WTC11 (cell line): ENCODE measurements around the gene RNF19B. TPM values are rescaled to one million over a fixed set of nuclear protein-coding genes. Genes with fewer than 3 reads are reported as not detected.
A peak's percentile ranks its signal among the peaks of the same experiment; 100 is the strongest.

Experiments
- ATAC-seq: fragments of 200-7000 bp; cut with Tn5 transposase; 2 replicates; pipeline ENCODE4 v1.10.0; 2021; ENCODE audit warnings: mild to moderate bottlenecking, moderate library complexity
- CTCF ChIA-PET: fragments of 300-600 bp; sonication (Branson Sonifier 250); formaldehyde crosslinking; loops from one replicate; lab custom pipeline; 2021; ENCODE audit warnings: antibody characterized with exemption; lab: Charles Lee
- POLR2A ChIA-PET: fragments of 350-600 bp; sonication (Branson Sonifier 250); formaldehyde crosslinking; loops from one replicate; lab custom pipeline; 2021; ENCODE audit warnings: antibody characterized with exemption; lab: Charles Lee
- DNase-seq: peaks from one replicate; pipeline ENCODE4 v3.0.0; 2021; ENCODE audit warnings: low spot score
- H3K27ac Mint-ChIP-seq: 2 replicates; pipeline ENCODE4 v1.8.0; 2021; ENCODE audit warnings: mixed read lengths
- H3K27me3 Mint-ChIP-seq: 2 replicates; pipeline ENCODE4 v1.8.0; 2021; ENCODE audit warnings: low read depth, mild to moderate bottlenecking, moderate library complexity, mixed read lengths
- H3K36me3 Mint-ChIP-seq: 2 replicates; pipeline ENCODE4 v1.8.0; 2021; ENCODE audit warnings: mixed read lengths
- H3K4me1 Mint-ChIP-seq: 2 replicates; pipeline ENCODE4 v1.8.0; 2022; ENCODE audit warnings: mixed read lengths
- H3K4me3 Mint-ChIP-seq: 2 replicates; pipeline ENCODE4 v1.8.0; 2021; ENCODE audit warnings: mild to moderate bottlenecking, moderate library complexity, mixed read lengths
- H3K9me3 Mint-ChIP-seq: 2 replicates; pipeline ENCODE4 v1.8.0; 2021; ENCODE audit warnings: mixed read lengths
- ATF1 ChIP-seq: sonication (generic); formaldehyde crosslinking; IDR thresholded peaks from 2 replicates; pipeline ENCODE4 v1.8.1; 2023; ENCODE audit warnings: mild to moderate bottlenecking, moderate library complexity, missing genetic modification reagents
- CBFB ChIP-seq: sonication (generic); formaldehyde crosslinking; IDR thresholded peaks from 2 replicates; pipeline ENCODE4 v1.8.1; 2022; ENCODE audit warnings: mild to moderate bottlenecking, low read depth, missing genetic modification reagents
- CTCF ChIP-seq: fragments of 200-600 bp; IDR thresholded peaks from 2 replicates; pipeline ENCODE4 v1.8.0; 2022; ENCODE audit warnings: antibody characterized with exemption
- ESRRA ChIP-seq: sonication (generic); formaldehyde crosslinking; IDR thresholded peaks from 2 replicates; pipeline ENCODE4 v1.8.1; 2022; ENCODE audit warnings: mild to moderate bottlenecking, missing genetic modification reagents, borderline replicate concordance
- FOXP4 ChIP-seq: sonication (generic); formaldehyde crosslinking; IDR thresholded peaks from 2 replicates; pipeline ENCODE4 v1.8.0; 2022; ENCODE audit warnings: mild to moderate bottlenecking, missing genetic modification reagents
- NFATC4 ChIP-seq: fragments of 250-450 bp; sonication (Bioruptor Pico); IDR thresholded peaks from 2 replicates; pipeline ENCODE4 v1.9.0; 2021; ENCODE audit warnings: mild to moderate bottlenecking
- NR1H2 ChIP-seq: sonication (generic); formaldehyde crosslinking; IDR thresholded peaks from 2 replicates; pipeline ENCODE4 v1.9.0; 2021; ENCODE audit warnings: mild to moderate bottlenecking, moderate library complexity, missing genetic modification reagents
- SP1 ChIP-seq: sonication (generic); formaldehyde crosslinking; conservative IDR thresholded peaks from 2 replicates; pipeline ENCODE4 v1.8.1; 2022; ENCODE audit warnings: missing genetic modification reagents
- ZNF121 ChIP-seq: sonication (generic); formaldehyde crosslinking; IDR thresholded peaks from 2 replicates; pipeline ENCODE4 v1.8.0; 2023; ENCODE audit warnings: missing genetic modification reagents
- total RNA-seq: library from RNA; stranded (reverse); gene quantifications from 3 replicates; pipeline ENCODE4 v1.2.3, GENCODE V29; 2021
- TF ChIP-seq, protein P1 (sequence below): sonication (generic); formaldehyde crosslinking; conservative IDR thresholded peaks from 2 replicates; pipeline ENCODE4 v1.8.1; 2023; ENCODE audit warnings: mild to moderate bottlenecking, low read depth, missing genetic modification reagents, moderate library complexity
- TF ChIP-seq, protein P2 (sequence below): sonication (generic); formaldehyde crosslinking; IDR thresholded peaks from 2 replicates; pipeline ENCODE4 v1.8.0; 2022; ENCODE audit warnings: missing genetic modification reagents
- TF ChIP-seq, protein P3 (sequence below): sonication (generic); formaldehyde crosslinking; IDR thresholded peaks from 2 replicates; pipeline ENCODE4 v1.8.0; 2023; ENCODE audit warnings: missing genetic modification reagents
- TF ChIP-seq, protein P4 (sequence below): fragments of 250-450 bp; sonication (Bioruptor Pico); conservative IDR thresholded peaks from 2 replicates; pipeline ENCODE4 v1.9.0; 2021; ENCODE audit warnings: mild to moderate bottlenecking

The RNF19B gene
- total RNA-seq, 1 experiment from 2014 or later, result 21.9 TPM

DNA sequence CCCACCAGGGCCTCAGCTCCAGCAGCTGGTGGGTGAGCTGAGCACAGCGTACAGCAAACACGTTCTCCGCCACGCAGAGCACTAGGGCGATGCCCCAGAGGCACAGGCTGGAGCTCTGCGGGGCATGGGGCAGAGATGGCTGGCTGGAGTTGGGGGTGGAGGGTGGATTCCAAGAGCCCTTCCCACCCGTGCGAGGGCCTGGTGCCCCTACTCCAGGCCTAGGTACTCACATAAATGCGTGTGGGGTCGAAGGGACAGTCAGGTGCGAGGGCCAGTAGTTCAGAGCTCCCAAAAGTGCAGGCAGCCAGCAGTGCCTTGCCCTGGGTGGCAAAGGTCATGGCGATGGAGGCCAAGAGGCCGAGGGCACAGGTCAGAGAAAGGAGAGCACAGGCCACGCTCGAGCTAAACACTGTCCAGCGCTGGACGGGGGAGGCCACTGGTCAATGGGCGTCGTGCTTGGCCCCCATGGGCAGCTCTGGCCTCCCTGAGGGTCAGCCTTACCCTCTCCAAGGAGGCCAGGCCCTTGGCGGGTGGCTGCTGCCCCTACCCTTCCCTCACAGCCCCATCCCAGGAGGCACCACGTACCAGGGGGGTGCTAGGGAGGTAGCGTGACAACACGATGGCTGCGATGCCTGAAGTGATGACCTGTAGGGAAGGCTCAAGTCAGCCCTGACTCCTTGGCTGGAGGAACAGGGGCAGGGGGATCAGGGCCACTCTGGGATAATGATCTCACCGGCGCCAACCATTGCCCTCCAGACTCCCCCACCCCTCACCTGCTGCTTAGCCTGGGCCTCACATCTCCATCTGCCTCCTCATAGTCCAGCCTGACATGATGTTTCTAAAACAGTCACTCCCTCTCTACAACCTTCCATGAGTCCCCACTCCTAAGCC, 69.0 kb downstream of the RNF19B start:
- ChIA-PET CTCF (interaction anchor here (1.6 to 7.4 kb wide), 4 partner anchors 9 to 24 kb away, joined by 7 to 80 read pairs (median 20); partner anchors contain the start of gene FNDC5), POLR2A (no interaction called here)
- Mint-ChIP-seq H3K9me3 (peaks cover 7% of the 10 kb centered on the region), H3K27me3 (peaks cover 55% of the 10 kb centered on the region), H3K4me3 (no peak overlapping the region), H3K4me1 (peaks cover 13% of the 10 kb centered on the region), H3K36me3 (no peaks in the 10 kb centered on the region), H3K27ac (peak overlapping the region; percentile 30)
- no peak for TF ChIP-seq SP1 (CRISPR knock-in tag)
- TF ChIP-seq, protein P1, sequence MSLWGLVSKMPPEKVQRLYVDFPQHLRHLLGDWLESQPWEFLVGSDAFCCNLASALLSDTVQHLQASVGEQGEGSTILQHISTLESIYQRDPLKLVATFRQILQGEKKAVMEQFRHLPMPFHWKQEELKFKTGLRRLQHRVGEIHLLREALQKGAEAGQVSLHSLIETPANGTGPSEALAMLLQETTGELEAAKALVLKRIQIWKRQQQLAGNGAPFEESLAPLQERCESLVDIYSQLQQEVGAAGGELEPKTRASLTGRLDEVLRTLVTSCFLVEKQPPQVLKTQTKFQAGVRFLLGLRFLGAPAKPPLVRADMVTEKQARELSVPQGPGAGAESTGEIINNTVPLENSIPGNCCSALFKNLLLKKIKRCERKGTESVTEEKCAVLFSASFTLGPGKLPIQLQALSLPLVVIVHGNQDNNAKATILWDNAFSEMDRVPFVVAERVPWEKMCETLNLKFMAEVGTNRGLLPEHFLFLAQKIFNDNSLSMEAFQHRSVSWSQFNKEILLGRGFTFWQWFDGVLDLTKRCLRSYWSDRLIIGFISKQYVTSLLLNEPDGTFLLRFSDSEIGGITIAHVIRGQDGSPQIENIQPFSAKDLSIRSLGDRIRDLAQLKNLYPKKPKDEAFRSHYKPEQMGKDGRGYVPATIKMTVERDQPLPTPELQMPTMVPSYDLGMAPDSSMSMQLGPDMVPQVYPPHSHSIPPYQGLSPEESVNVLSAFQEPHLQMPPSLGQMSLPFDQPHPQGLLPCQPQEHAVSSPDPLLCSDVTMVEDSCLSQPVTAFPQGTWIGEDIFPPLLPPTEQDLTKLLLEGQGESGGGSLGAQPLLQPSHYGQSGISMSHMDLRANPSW (CRISPR knock-in tag), result no peak
- TF ChIP-seq CBFB (CRISPR knock-in tag), result no peak
- TF ChIP-seq NFATC4 (CRISPR knock-in tag), result no peak
- TF ChIP-seq NR1H2 (CRISPR knock-in tag), result no peak
- no peak for TF ChIP-seq ATF1
- no peak for DNase-seq
- ATAC-seq, result no peak

DNA sequence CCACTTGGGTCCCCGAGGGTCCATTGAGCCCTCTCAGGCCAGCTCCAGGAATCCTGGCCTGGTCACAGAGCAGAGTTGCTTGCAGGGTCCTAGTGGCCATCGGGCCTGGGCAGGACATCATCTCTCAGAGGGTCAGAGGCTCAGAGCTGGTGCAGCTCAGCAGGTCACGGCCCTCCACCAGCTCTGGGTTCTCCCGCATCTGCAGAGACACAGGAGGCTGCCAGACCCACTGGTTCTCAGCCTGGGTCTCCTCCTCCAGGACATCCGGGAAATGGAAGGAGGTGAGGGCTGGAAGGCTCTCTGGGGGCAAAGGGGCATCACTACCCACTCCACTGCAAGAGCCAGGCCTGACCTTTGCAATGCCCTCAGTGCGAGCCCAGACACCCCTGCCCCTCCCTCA, 69.9 kb downstream of the RNF19B start:
- ChIA-PET CTCF (interaction anchor here (0.8 to 7.4 kb wide), 8 partner anchors 8 to 192 kb away, joined by 3 to 80 read pairs (median 8); partner anchors contain the start of gene FNDC5), POLR2A (interaction anchor here (0.9 kb wide), 2 partner anchors 12 to 188 kb away, joined by 3 to 4 read pairs; no protein-coding TSS in a partner anchor)
- Mint-ChIP-seq H3K27ac (no peak overlapping the region), H3K4me3 (no peak overlapping the region), H3K4me1 (peaks cover 11% of the 10 kb centered on the region), H3K27me3 (peaks cover 55% of the 10 kb centered on the region), H3K36me3 (no peaks in the 10 kb centered on the region), H3K9me3 (peaks cover 7% of the 10 kb centered on the region)
- ATAC-seq (no peak), DNase-seq (no peak)
- TF ChIP-seq, protein P2, sequence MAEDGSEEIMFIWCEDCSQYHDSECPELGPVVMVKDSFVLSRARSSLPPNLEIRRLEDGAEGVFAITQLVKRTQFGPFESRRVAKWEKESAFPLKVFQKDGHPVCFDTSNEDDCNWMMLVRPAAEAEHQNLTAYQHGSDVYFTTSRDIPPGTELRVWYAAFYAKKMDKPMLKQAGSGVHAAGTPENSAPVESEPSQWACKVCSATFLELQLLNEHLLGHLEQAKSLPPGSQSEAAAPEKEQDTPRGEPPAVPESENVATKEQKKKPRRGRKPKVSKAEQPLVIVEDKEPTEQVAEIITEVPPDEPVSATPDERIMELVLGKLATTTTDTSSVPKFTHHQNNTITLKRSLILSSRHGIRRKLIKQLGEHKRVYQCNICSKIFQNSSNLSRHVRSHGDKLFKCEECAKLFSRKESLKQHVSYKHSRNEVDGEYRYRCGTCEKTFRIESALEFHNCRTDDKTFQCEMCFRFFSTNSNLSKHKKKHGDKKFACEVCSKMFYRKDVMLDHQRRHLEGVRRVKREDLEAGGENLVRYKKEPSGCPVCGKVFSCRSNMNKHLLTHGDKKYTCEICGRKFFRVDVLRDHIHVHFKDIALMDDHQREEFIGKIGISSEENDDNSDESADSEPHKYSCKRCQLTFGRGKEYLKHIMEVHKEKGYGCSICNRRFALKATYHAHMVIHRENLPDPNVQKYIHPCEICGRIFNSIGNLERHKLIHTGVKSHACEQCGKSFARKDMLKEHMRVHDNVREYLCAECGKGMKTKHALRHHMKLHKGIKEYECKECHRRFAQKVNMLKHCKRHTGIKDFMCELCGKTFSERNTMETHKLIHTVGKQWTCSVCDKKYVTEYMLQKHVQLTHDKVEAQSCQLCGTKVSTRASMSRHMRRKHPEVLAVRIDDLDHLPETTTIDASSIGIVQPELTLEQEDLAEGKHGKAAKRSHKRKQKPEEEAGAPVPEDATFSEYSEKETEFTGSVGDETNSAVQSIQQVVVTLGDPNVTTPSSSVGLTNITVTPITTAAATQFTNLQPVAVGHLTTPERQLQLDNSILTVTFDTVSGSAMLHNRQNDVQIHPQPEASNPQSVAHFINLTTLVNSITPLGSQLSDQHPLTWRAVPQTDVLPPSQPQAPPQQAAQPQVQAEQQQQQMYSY (CRISPR knock-in tag), result peak; percentile 28; the same call in 1 of the 2 replicates
- TF ChIP-seq, protein P3, sequence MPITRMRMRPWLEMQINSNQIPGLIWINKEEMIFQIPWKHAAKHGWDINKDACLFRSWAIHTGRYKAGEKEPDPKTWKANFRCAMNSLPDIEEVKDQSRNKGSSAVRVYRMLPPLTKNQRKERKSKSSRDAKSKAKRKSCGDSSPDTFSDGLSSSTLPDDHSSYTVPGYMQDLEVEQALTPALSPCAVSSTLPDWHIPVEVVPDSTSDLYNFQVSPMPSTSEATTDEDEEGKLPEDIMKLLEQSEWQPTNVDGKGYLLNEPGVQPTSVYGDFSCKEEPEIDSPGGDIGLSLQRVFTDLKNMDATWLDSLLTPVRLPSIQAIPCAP (CRISPR knock-in tag), result no peak

DNA sequence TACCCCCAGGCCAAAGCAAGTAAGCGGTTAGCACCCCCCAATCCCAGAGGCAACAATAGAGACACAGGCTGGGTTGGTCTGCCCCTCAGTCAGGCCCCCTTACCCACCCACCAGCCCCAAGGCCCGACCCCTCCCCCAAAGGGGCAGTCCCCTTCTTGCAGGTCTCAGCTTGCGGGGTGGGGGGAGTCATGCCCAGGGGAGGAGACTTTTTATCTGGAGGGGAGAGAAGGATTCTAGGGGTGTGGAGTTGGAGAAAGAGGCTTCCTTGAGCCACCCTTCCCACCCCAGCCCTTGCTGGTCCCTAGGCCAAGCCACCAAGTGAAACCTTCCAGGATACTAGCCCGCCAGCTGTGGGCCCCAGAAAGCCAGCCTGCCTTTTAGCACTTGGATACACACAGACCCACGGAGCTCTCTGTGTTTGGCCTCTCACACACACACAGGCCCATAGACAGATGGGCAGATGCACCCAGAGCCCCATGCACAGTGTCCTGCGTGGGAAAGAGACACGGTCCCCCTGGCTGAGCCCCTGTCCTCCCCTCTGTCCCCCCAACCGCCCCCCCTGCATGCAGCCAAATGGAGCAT, 70.5 kb downstream of the RNF19B start:
- peaks cover 55% of the 10 kb centered on the region for H3K27me3 Mint-ChIP-seq
- no peaks in the 10 kb centered on the region for H3K36me3 Mint-ChIP-seq
- no peak overlapping the region for H3K27ac Mint-ChIP-seq
- peak; percentile 13 for ATAC-seq
- DNase-seq, result peak; percentile 54
- peaks cover 7% of the 10 kb centered on the region for H3K9me3 Mint-ChIP-seq
- ChIA-PET CTCF (interaction anchor here (0.6 to 7.4 kb wide), 20 partner anchors 7 to 477 kb away, joined by 3 to 80 read pairs (median 6); partner anchors contain the start of genes AZIN2, FNDC5 and RNF19B), POLR2A (interaction anchor here (0.9 kb wide), 2 partner anchors 13 to 189 kb away, joined by 3 to 4 read pairs; no protein-coding TSS in a partner anchor)
- H3K4me3 Mint-ChIP-seq, result peak overlapping the region; percentile 79
- H3K4me1 Mint-ChIP-seq, result peaks cover 11% of the 10 kb centered on the region
- TF ChIP-seq, protein P4, sequence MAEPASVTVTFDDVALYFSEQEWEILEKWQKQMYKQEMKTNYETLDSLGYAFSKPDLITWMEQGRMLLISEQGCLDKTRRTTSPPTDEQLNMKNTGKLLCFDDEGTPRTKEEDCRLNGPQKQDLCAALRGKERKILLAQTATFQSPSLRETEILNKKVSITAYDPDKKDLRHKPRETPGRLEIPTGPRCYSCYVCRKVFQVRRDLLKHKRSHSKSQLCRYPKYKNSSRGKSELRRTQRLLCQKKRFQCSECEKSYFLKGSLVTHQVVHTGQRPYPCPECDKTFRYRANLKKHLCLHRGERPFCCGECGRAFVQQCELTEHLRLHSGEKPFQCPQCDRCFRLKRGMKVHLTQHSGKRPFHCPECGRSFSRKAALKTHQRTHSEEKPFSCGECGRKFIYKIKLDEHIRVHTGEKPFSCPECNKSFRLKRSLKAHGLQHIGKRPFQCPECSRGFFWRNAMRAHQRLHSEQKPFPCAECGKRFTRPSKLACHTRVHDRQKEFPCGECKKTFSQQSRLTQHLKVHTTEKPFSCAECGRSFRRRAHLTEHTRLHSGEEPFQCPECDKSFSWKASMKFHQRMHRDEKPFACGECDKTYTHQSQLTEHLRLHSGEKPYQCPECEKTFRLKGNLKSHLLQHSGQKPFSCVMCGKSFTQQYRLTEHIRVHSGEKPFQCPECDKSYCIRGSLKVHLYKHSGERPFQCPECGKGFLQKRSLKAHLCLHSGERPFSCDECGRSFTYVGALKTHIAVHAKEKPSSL, result no peak
- TF ChIP-seq CTCF, result peak; percentile 8; the same call in 1 of the 2 replicates
- no peak for TF ChIP-seq ZNF121
- TF ChIP-seq FOXP4 (CRISPR knock-in tag), result no peak
- TF ChIP-seq, protein P3 (CRISPR knock-in tag), result no peak
- no peak for TF ChIP-seq ESRRA
